C4-2B (cell line): Measurements from ENCODE around the gene RHD.
"Not testable (repeated sequence)": the region's sequence is repeated elsewhere in the genome, so short reads cannot be mapped to it uniquely, and the experiment has no call there.

Experiments
- H3K27ac ChIP-seq: fragments of 450-650 bp; 2 replicates; pipeline ENCODE4 v1.5.1; 2017
- TF ChIP-seq, protein P1 (sequence below): fragments of 450-650 bp; conservative IDR thresholded peaks from 2 replicates; pipeline ENCODE4 v1.5.1; 2017; ENCODE audit warnings: mild to moderate bottlenecking

Gene RHD

DNA sequence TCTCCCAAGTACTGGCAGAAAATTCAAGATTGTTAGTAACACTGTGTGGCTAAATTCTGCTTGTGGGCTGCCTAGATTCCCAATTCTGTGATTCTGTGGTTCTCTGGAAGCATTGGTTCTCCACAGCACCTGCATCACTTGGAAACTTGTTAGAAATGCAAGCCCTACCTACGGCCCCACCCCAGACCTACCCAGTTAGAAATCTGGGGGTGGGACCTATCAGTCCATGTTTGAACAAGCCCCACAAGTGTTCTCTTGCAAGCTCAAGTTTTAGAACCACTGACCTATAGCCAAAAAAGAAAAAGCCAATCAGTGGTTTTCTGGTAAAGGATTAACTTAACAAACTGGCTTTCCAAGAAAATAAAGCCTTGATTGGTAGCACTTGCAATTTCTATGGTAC lies 35.9 kb downstream of the RHD start:
- H3K27ac ChIP-seq, result not testable (repeated sequence)

DNA sequence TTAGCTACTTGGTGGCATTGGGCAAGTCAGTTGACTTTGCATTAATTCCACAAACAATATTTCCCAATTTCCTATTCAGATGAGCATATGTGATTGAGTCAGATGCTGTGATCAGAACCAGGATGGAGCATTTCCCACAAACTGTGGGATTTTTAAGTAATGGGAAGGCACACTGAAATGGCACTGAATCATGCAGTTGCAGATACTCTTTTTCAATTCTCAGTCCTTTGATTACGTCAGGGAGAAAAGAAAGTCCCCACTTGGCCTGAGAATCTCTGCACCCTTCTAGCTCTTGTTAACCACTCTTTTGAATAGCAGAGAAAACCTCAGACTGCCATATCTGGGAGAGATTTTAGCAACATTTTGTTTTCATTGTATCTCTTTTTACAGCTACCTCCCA lies 36.8 kb downstream of the RHD start:
- not testable (repeated sequence) for H3K27ac ChIP-seq

DNA sequence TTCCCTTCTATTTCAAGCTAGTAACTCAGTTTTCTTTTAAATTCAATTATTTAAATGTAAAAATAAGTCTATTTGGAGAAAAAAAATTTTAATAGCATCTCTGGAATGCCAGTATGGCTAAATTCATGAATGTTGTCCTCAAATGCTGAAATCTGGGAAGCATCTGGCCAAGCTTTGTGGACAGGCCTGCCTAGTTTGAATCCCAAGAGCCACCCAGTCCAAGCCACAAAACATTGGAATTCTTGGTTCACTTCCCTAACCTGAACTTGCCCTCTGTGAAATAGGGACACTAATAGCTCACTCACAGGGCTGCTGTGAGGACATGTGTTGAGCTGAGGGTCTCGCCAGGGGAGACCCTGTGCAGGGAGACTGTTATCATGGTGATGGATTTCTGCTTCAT lies 37.2 kb downstream of the RHD start:
- not testable (repeated sequence) for H3K27ac ChIP-seq

DNA sequence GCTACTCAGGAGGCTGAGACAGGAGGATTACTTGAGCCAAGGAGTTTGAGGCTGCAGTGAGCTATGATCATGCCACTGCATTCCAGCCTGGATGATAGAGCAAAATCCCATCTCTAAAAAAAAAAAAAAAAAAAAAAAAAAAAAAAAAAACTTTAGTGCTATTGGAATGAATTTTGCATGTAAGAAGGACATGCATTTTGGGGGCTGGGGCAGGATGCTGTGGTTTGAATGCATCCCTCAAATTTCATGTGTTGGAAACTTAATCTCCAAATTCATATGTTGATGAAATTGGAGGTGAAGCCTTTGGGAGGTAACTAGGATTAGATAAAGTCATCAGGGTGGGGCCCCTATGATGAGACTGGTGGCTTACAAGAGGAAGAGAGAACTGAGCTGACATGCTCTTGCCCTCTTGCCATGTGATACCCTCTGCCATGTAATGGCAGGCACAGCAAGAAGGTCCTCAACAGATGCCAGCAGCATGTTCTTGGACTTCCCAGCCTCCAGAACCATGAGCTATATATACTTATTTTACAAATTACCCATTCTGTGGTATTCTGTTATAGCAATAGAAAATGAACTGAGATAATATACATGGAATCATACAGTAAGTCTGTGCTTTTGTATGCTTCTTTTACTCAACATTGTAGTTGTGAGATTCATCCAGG lies 40.6 kb downstream of the RHD start:
- H3K27ac ChIP-seq, result not testable (repeated sequence)

DNA sequence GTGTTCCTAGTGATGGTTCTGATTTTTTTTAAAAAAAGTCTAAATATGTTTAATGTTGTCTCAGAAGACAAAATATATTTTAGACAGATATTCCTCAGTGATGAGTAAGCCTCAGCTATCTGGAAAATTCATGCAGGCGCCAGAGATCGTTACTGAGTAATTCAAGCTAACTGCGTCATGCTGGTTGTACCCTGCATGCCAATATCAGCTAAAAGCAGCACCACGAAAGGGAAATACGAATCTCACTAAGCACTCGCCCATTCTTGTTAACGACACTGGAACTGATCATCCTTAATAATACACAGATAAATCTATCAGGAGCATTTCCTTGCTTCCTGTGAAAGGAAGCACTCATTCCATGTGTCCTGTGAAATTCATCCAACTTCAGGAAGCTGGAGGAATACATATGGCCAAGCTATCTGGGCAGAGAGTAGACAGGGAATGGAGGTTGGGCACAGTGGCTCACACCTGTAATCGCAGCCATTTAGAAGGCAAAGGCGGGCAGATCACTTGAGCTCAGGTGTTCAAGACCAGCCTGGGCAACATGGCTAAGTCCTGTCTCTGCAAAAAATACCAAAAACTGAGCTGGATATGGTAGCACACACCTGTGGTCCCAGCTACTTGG lies 48.1 kb downstream of the RHD start:
- not testable (repeated sequence) for H3K27ac ChIP-seq

DNA sequence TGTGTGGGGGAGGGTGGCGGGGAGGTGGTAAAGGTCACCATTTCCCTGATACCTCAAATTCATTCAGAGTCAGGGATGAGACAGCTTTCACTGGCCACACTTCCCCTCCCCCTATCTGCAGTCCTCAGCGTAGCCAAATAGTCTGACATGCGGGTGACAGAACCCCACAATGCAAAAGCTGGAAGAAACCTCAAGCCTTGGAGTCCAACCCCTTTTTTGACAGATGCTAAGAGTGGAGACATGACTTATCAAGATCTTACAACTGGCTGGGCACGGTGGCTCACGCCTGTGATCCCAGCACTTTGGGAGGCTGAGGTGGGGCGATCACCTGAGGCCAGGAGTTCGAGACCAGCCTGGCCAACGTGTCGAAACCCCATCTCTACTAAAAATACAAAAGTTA lies 49.8 kb downstream of the RHD start:
- H3K27ac ChIP-seq, result not testable (repeated sequence)

DNA sequence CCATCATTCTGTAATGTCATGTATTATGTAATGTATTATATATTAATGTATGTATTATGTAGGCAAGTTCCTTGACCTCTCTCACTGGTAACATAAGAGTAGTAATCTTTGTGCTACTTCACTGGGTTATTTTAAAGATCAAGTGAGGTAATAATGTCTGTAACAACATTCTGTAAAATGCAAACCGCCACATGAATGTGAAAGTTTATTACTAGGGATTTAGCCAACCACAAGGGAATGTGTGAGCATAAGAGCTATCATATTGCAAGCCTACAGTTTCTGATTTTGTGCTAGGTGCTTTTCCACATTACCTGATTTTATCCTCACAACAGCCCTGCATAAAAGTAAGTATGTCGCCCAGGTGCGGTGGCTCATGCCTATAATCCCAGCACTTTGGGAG lies 52.1 kb downstream of the RHD start:
- not testable (repeated sequence) for H3K27ac ChIP-seq

DNA sequence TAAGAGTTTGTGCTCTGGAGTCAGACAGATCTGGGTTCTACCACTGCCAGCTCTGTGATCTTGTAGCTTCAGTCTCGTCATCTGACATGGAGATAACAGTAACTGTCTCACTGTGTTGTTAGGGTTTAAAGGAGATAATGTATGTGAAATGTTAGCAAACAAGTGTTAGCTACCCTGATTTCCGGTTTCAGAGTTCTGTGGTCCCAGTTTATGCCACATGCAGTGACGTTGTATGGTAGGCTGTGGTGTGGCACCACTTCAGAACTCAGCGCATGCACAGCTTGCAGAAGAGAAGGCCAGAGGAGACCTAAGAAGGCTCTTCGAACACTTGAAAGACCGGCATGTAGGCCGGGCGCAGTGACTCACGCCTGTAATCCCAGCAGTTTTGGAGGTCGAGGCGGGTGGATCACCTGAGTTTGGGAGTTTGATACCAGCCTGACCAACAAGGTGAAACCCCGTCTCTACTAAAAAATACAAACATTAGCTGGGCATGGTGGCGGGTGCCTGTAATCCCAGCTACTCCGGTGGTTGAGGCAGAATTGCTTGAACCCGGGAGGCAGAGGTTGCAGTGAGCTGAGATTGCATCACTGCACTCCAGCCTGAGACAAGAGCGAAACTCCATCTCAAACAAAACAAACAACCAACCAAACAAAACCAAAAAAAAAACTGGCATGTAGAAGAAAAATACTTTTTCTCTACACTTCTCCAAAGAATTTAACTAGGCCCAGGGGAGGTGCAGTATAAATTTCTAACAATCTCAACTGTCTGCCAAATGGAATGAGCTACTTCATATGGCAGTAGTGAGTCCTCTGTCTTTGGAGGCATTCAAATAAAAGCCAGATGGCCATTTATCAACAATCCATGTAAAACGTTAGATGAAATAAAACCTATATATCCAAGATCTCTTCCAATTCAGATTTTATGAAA lies 55.8 kb downstream of the RHD start:
- H3K27ac ChIP-seq, result not testable (repeated sequence)

DNA sequence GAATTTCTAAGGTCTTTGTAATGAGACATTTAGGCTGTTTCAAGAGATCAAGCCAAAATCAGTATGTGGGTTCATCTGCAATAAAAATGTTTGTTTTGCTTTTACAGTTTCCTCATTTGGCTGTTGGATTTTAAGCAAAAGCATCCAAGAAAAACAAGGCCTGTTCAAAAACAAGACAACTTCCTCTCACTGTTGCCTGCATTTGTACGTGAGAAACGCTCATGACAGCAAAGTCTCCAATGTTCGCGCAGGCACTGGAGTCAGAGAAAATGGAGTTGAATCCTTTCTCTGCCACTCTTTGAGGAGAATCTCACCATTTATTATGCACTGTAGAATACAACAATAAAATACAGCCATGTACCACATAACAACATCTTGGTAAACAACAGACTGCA lies 56.5 kb downstream of the RHD start:
- not testable (repeated sequence) for H3K27ac ChIP-seq

DNA sequence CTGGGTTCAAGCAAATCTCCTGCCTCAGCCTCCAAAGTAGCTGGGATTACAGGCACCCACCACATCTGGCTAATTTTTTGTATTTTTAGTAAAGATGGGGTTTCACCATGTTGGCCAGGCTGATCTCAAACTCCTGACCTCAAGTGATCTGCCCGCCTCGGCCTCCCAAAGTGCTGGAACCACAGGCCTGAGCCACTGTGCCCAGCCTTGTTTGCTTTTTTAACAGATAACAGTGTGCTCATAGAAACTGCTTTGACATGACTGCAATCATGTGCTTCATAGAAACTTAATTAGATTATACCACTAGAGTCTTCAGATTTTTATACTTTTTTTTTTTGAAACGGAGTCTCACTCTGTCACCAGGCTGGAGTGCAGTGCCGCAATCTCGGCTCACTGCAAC lies 57.0 kb downstream of the RHD start:
- peak overlapping the region; percentile 14; the same call in 1 of the 2 replicates for H3K27ac ChIP-seq

DNA sequence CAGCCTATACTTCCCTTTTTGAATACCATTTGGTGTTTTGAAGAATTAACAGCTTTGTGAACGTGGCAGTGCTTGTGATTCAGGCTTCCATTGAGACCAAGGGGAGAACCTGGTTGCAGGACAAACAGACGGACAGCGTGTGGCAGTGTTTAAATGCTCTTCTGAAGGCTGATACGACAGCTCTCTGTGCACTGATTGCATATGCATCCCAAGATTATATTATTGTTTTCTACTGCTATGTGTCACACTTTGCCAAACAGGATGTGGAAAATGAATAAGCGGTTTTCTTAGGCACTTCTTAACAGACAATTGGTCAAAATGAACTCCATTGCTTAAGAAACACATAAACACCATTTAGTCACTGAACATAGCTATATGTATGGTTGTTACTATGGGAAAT lies 57.6 kb downstream of the RHD start:
- H3K27ac ChIP-seq, result not testable (repeated sequence)
- TF ChIP-seq, protein P1, sequence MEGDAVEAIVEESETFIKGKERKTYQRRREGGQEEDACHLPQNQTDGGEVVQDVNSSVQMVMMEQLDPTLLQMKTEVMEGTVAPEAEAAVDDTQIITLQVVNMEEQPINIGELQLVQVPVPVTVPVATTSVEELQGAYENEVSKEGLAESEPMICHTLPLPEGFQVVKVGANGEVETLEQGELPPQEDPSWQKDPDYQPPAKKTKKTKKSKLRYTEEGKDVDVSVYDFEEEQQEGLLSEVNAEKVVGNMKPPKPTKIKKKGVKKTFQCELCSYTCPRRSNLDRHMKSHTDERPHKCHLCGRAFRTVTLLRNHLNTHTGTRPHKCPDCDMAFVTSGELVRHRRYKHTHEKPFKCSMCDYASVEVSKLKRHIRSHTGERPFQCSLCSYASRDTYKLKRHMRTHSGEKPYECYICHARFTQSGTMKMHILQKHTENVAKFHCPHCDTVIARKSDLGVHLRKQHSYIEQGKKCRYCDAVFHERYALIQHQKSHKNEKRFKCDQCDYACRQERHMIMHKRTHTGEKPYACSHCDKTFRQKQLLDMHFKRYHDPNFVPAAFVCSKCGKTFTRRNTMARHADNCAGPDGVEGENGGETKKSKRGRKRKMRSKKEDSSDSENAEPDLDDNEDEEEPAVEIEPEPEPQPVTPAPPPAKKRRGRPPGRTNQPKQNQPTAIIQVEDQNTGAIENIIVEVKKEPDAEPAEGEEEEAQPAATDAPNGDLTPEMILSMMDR, result peak; percentile 29

DNA sequence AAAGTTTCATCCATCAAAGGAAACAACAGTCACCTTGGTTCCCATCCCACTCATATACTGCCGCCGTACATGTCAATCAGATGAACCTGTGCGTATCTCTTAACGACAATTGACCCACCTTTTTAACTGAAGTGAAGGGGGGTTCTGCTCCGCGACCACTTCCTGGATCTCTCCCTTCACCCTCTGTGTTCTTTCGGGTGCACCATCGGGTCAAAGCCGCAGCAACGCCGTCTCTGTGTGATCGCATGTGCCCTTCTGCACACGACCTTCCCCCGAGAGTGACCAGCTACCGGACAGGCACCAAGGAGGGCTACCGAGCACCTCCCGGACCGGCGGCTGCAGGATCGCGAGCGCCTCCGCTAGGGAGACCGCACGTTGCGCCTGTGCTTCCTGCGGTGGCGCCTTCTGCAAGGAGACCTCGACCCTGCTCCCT lies 64.6 kb downstream of the RHD start:
- not testable (repeated sequence) for H3K27ac ChIP-seq
- TF ChIP-seq, protein P1, result peak; percentile 19

DNA sequence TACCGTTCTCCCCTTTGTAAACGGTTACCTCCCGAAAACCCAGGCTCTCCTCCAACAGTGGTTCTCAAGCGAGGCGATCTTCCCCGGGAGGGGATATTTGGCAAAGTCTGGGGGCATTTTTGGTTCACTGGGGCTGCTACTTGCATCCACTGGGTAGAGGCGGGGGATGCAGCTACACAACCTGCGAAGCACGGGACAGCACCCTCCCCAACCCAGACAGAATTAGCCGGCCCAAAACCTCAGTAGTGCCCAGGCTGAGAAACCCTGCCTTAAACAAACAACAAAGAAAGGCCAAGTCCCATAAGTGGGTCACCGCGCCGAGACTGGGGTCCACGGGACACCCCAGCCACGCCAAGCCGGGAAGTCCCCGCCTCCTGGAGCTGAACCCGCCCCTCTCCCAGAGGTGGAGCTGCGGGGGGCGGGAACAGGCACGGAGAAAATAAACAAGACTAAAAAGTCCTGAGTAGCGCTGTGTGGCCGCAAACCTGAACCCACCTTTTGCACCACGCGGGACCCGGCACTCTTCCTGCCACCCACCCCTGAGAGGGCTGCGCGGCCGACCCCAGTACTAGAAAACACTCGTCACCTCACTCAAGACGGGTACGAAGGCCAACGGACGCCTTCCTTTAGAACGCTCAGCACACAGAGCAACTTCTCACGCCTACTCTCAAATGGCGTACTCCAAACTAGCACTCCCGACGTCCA lies 65.3 kb downstream of the RHD start:
- H3K27ac ChIP-seq, result peak overlapping the region; percentile 81
